ENCODE measurements around the gene GNAZ. TPM values are rescaled to one million over a fixed set of nuclear protein-coding genes. Genes with fewer than 3 reads are reported as not detected.
A peak's percentile ranks its signal among the peaks of the same experiment; 100 is the strongest.

The GNAZ gene
- total RNA-seq, 1 experiment from 2014 or later = 5.0 TPM

GRCh38 chr22:23023294-23023693 is 47.0 kb upstream of the GNAZ start:
- no CpG with 5 or more reads among the region's 2 CpGs for WGBS (ENCODE audit: extremely low coverage, insufficient read length, low lambda C conversion rate)
- TF ChIP-seq, protein P1, sequence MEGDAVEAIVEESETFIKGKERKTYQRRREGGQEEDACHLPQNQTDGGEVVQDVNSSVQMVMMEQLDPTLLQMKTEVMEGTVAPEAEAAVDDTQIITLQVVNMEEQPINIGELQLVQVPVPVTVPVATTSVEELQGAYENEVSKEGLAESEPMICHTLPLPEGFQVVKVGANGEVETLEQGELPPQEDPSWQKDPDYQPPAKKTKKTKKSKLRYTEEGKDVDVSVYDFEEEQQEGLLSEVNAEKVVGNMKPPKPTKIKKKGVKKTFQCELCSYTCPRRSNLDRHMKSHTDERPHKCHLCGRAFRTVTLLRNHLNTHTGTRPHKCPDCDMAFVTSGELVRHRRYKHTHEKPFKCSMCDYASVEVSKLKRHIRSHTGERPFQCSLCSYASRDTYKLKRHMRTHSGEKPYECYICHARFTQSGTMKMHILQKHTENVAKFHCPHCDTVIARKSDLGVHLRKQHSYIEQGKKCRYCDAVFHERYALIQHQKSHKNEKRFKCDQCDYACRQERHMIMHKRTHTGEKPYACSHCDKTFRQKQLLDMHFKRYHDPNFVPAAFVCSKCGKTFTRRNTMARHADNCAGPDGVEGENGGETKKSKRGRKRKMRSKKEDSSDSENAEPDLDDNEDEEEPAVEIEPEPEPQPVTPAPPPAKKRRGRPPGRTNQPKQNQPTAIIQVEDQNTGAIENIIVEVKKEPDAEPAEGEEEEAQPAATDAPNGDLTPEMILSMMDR (conservative IDR thresholded peaks at IDR 0.05) = no peak
- H3K23ac ChIP-seq (ENCODE audit: insufficient read length, low read depth, low read length) = no peak overlapping the region
- peak overlapping the region in 1 of 3 experiments; percentile 74; a peak in 2 of 7 replicates for H3K27ac Mint-ChIP-seq
- H3K4me2 ChIP-seq (ENCODE audit: insufficient read depth, insufficient read length, low read length) = no peak overlapping the region
- H2AFZ ChIP-seq (ENCODE audit: low read length) = no peak overlapping the region
- H3K4ac ChIP-seq (ENCODE audit: low read depth, low read length) = no peak overlapping the region
- H2BK20ac ChIP-seq (ENCODE audit: low read depth, low read length, poor library complexity, severe bottlenecking) = no peak overlapping the region
- no peak overlapping the region for H2BK5ac ChIP-seq (ENCODE audit: insufficient read length, low read length)
- peaks cover 30% of the 10 kb centered on the region for H3K27me3 Mint-ChIP-seq (ENCODE audit: low read depth)
- H3K36me3 Mint-ChIP-seq (ENCODE audit: insufficient read depth in 1 of 3, low read depth in 3 of 3) = peaks cover 0 to 4% (median 0%) of the 10 kb centered on the region in 3 experiments; a peak in 2 of 7 replicates
- H3K9me3 Mint-ChIP-seq = peaks cover 0 to 5% of the 10 kb centered on the region in 2 experiments; a peak in 3 of 5 replicates
- H2BK12ac ChIP-seq (ENCODE audit: insufficient read length, low read depth, low read length) = no peak overlapping the region
- H3K9me3 ChIP-seq (ENCODE audit: control insufficient read depth, low read depth, low read length) = no peaks in the 10 kb centered on the region
- no peak for DNase-seq
- H3K79me2 ChIP-seq (ENCODE audit: insufficient read depth, low read length) = no peaks in the 10 kb centered on the region
- H3K9ac ChIP-seq (ENCODE audit: extremely low read depth, insufficient read length, low read length) = no peak overlapping the region
- no peak overlapping the region for H4K91ac ChIP-seq (ENCODE audit: insufficient read length, low read depth, low read length)
- H3K4me3 Mint-ChIP-seq = no peak overlapping the region
- H4K5ac ChIP-seq (ENCODE audit: insufficient read length, low read depth, low read length) = no peak overlapping the region
- no peaks in the 10 kb centered on the region for H3K27me3 ChIP-seq (ENCODE audit: insufficient read depth, low read length)
- no peak overlapping the region for H3K56ac ChIP-seq (ENCODE audit: insufficient read length, low read depth, low read length)
- no peaks in the 10 kb centered on the region for H3K23me2 ChIP-seq (ENCODE audit: insufficient read length, low read depth, low read length, poor library complexity, severe bottlenecking)
- no peaks in the 10 kb centered on the region for H3K4me1 ChIP-seq (ENCODE audit: insufficient read depth, low read length)
- no peak overlapping the region for H2BK120ac ChIP-seq (ENCODE audit: low read depth, low read length, poor library complexity, severe bottlenecking)
- peaks cover 8 to 22% of the 10 kb centered on the region in 2 experiments for H3K4me1 Mint-ChIP-seq
- H3K79me1 ChIP-seq (ENCODE audit: insufficient read depth, low read depth, low read length, poor library complexity, severe bottlenecking) = no peaks in the 10 kb centered on the region
- H3K27ac ChIP-seq (ENCODE audit: insufficient read length, low read depth, low read length) = no peak overlapping the region
- H3K18ac ChIP-seq (ENCODE audit: insufficient read length, low read depth, low read length) = no peak overlapping the region
- no peak overlapping the region for H3T11ph ChIP-seq (ENCODE audit: low read length)
- no peak overlapping the region for H2BK15ac ChIP-seq (ENCODE audit: low read depth, low read length)
- H2AK5ac ChIP-seq (ENCODE audit: insufficient read length, low read length) = no peak overlapping the region
- no peaks in the 10 kb centered on the region for H4K20me1 ChIP-seq (ENCODE audit: control insufficient read depth, insufficient read depth, insufficient read length)
- no peak overlapping the region for H4K8ac ChIP-seq (replicated peaks; ENCODE audit: insufficient read length, low read depth, low read length)
- H3K14ac ChIP-seq (ENCODE audit: insufficient read depth, low read length) = no peak overlapping the region
